ENCODE data around the gene MFGE8.
"Not testable (repeated sequence)": the region's sequence is repeated elsewhere in the genome, so short reads cannot be mapped to it uniquely, and the experiment has no call there.

MFGE8 gene, protein sequence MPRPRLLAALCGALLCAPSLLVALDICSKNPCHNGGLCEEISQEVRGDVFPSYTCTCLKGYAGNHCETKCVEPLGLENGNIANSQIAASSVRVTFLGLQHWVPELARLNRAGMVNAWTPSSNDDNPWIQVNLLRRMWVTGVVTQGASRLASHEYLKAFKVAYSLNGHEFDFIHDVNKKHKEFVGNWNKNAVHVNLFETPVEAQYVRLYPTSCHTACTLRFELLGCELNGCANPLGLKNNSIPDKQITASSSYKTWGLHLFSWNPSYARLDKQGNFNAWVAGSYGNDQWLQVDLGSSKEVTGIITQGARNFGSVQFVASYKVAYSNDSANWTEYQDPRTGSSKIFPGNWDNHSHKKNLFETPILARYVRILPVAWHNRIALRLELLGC

DNA sequence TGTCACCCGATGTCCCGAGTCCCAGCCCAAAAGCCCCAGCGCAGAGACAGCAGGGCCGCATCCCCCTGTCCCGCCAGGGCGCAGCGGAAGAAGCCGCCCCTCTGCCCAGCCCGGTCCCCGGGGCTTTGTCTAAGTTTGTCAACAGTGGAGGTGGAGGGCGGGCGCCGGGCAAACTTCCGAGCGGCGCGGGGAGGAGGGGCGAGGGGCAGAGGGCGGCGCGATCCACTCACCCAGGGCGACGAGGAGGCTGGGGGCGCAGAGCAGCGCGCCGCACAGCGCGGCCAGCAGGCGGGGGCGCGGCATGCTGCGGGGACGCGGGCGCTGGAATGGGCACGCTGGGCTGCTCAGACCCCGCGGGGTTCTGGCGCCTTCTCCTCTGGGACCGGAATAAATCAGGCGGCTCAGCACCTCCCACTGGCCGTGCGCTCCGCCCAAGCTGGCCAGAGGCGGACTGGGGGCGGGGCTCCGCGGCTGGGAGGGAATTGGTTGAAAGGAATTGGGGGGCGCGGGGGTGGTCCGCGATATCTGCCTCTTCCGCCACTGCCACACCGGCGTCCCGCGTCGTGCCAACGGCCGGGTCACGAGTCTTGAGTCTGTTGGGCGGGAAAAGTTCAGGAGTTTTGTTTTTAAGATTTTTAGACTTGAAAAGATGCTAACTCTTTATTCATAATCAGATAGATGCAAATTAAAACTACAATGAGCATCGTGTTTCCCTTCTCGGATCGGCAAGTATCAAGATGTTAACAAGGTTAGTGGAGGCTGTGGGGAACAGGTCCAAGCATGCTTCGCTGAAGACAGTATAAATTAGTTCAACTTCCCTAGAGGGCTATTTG is at the start of gene MFGE8:
TSS of gene MFGE8 (minus strand) at position 363 of the 833 bp plus-strand sequence. CDS start at position 303, 60 bp downstream.
- DNase-seq: peak in 2 of 3 experiments; percentile 76 to 77

DNA sequence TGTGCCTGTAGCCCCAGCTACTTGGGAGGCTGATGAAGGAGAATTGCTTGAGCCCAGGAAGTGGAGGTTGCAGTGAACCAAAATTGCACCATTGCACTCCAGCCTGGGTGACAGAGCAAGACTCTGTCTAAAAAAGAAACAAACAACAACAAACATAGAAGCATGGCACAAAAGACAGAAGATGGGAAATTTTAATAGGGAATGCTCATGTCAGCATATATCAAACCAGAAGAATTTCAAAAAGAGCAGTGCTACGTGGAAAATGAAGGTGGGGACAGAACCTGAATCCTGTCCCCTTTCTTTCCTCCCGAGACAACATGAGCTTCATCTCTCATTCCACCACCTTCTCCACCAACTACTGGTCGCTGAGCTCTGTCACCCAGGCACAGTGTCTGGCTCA is 46.3 kb upstream of the MFGE8 start:
- DNase-seq: no peak

DNA sequence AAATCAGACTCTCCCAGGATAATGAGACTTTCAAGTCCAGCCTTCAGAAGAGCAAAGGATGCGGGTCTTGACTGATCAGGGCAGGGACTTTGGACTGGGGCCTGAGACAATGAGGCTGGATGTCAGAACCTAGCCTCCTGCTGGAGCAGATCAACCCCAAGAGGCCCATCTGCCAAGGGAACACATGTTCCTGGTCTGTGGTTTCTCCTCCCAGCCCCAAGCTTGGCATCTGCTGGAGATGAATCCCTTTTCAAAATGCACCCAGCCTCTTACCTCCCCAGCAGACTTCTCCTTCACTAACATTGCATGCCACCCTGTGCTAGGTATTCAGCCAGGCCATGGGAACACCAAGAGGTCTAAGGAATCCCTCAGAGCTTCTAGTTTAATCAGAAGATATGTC is 43.7 kb upstream of the MFGE8 start:
- no peak for DNase-seq

DNA sequence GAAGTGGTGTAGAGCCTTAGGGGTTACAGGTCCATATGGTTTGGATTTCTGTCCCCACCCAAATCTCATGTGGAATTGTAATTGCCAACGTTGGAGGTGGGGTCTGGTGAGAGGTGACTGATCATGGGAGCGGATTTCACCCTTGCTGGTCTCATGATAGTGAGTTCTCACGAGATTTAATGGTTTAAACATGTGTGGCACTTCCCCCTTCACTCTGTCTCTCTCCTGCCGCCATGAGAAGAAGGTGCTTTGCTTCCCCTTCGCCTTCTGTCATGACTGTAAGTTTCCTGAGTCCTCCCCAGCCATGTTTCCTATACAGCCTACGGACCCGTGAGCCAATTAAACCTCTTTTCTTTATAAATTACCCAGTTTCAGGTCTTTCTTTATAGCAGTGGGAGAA is 43.1 kb upstream of the MFGE8 start:
- no peak for DNase-seq

DNA sequence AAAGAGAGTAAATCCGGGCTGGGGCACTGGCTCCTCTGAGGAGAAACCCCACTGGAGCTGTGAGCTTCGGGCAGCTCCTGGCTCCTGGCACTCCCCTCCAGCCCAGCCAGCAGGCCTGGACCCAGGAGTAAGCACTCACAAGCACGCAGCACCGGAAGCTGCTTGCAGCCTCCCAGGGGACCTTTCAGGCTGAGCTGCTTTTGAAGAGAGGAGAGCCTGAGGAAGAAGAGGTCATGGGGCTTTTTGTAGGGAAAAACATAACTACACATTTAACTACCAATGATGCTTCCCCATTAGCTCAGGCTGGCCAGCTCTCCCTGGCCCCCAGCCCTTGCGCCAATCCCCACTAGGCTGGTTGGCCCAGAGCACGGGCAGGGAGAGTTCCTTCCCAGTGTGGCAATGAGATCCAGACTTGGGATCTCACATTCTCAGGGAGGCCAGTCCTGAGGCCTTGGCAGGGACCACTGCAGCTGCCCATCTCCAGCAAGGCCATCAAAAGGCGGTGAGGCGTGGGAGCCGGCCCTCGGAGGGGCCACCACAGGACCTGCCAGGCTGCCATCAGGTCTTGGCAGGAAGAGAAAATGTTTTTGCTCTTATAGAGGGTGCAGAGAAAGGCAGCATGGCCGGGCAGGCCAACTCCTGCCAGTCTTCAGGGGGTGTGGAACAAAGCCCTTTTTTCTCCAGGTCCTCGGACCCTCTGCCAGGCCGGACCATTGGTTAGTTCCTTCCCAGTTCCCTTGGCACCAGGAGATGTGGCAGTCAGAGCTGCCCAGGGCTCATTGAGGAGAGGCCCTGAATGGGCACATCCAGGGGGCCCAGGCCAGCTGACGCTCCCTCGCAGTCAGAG is 41.5 kb upstream of the MFGE8 start:
- DNase-seq: peak; percentile 3 to 16 (median 4)

DNA sequence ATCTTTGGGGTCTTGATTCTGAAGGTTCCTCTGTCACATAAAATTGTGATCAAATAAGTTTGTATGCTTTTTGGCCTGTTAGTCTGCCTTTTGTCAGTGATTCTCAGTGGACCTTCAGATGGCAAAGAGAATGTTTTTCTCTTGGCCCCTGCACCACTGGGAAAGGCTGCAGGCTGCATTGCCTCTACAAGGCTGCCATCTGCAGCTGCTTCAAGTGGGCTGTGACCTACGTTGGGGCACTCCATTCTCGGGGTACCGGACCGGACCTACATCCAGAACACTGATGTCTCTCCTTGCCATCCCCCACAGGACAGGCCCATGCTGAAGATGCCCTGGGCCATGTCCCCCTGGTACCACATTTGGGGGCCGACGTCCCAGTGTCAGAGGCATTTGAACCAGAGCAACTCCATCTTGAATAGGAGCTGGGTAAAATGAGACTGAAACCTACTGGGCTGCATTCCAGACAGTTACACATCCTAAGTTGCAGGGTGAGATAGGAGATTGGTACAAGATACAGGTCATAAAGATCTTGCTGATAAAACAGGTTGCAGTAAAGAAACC is 37.5 kb upstream of the MFGE8 start:
- DNase-seq: no peak

DNA sequence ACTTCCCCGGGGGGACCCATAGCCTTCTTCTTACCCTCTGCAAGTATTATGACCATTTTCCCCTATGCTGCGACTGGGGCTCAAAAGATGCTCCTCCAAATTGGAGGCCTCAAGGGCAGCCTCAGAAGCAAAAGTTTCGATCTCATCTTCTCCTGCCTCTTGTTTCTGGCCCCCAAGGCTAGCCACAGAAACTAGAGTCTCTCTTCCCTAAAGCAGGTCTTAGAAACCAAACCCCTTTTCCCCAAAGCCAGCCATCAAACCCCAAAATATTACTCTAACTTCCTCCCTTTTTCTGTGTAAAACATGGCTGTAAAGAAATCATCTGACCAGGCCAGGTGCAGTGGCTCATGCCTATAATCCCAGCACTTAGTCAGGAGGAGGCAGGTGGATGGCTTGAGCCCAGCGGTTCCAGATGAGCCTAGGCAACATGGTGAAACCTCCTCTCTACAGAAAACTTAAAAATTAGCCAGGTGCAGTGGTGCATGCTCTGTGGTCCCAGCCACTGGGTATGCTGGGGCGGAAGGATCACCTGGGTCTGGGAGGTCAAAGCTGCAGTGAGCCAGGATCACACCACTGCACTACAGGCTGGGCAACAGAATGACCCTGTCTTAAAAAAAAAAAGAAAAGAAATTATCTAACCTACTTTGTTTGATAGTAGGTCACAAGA is 36.7 kb upstream of the MFGE8 start:
- DNase-seq: no peak

DNA sequence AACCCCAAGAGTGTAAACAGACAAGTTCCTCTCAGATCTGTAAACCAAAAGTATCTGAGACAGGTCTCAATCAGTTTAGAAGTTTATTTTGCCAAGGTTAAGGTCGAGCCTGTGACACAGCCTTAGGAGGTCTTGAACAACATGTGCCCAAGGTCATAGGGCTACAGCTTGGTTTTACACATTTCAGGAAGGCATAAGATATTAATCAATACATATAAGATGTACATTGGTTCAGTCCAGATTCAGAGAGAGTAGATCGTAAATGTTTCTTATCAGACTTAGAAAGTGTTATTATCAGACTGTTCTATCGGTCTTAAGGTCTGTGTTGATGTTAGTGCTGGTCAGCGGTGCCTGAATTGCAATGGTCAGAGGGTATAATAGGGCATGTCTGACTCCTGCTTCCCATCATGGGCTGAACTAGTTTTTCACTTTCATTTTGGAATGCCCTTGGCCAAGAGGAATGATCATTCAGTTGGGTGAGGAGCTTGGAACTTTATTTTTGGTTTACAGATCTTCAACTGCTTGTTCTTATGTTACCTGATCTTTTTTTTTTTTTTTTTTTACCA is 27.0 kb upstream of the MFGE8 start:
- no peak for DNase-seq

DNA sequence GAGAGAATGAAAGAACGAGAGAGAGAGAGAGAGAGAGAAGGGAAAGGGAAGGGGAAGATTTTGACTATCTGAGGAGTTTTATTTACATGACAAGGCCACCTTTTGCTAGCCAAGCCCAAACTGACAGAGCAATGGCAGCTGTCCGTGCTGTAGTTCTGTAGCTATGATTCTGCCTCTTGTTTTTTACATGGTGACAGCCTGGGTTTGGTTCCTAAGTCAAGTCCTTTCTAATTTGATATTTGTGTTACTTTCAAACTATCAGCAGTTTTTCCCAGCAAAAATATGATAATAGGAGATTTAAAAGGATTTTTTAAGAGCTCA is 26.3 kb upstream of the MFGE8 start:
- no peak for DNase-seq

DNA sequence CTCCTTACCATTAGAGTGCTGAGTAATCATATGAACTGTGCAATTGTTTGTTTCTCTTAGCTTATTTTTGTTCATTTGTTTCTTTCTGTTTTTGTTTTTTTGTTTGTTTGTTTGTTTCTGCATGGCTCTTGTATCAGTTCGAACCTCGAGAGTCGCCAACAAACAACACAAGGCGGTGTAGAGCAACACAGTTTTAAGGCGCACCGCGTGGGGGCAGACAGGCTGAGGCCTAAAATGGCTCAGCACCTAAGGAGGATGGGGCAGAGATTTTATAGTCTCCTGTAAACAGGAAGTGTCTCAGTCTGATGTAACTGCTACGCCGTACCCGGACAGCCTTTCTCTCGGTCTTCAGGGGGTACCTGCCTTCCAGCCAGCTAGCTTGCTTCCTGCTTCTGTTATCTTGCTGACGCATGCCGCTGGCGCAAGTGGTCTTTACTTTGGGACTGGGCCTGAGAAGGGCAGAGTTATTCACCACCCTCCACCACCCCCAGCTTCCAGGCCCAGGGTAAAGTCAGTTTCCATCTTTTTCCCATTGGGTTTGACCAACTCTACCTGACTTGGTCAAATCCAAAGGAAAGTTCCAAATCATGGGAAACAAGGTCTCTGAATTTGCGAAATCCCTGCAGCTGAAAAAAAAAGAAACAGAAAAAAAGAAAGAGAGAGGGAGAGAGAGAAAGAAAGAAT is 25.8 kb upstream of the MFGE8 start:
- DNase-seq: no peak

DNA sequence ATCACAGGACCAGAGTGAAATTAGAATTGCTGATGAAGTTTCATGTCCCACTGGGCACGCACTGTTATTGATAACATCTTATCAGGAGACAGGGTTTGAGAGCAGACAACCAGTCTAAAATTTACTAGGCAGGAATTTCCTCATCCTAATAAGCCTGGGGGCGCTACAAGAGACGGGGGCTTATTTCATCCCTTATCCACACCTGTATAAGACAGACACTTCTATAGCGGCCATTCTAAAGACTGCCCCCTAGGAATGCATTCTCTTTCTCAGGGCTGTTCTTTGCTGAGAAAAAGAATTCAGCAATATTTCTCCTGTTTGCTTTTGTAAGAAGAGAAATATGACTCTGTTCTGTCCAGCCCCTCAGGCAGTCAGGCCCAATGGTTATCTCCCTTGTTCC is 21.3 kb upstream of the MFGE8 start:
- DNase-seq: not testable (repeated sequence)

DNA sequence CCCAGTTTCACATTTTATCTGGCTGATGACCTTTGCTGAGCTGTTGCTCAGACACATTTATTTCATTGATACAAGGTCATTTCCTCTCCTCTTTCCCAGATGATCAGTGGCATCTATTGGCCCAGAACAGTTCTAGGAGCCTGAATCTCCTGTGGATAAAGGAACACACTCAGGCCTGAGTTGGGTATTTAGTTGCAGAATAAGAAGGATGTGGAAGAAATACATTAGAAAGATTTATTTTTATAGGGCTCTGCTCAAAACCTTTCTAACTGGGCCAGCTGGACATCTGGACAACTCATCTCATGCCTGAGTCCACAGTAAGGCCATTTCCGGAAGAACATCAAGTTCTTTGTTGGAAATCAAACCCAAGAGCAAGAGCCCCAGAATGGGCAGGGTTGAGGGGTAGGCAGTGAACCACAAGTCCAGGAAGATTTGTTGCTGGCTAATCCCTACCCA is 19.7 kb upstream of the MFGE8 start:
- no peak for DNase-seq

DNA sequence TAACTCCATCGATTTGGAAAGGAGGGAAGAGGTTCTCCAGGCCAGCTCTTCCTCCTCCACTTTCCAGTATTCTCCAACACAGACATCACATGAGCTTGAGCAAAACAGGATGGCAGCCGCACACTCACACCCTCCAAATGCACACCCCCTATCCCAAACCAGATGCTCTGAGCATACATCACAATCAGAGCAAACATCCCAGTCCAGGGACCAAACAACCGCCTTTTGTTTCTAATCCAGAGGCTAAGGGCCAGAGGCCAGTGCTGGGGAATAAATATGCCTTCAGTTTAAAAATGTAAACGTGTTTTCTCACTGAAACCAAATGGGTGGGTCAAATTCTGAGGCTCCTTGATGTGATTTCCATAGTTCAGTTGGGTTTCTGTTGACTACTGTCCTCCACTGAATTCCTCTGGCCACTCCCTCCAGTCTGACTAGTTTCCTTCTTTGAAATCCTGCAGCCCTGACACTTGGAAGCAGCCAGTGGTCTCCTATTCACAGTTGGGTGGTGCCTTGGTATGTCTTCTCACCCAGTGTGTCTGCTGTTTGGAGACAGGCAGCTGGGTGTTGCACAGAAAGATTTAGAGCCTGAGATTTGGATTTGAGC is 19.2 kb upstream of the MFGE8 start:
- no peak for DNase-seq

DNA sequence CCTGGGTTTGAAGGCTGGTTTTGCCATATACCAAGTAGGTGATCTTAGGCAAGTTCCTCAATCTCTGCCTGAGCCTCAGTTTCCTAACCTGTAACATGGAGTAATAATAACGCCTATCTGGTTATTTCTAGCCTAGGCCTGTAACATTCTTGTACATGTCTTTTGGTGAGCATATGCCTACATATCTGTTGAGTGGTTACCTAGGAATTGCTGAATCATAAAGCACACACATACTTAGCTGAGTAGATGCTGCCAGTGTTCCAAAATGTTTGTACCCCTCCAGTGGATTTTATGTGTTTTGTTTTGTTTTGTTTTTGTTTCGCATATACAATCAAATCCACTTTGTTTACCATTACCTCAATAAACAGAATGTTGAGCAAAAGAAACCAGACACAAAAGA is 17.4 kb upstream of the MFGE8 start:
- DNase-seq: no peak

DNA sequence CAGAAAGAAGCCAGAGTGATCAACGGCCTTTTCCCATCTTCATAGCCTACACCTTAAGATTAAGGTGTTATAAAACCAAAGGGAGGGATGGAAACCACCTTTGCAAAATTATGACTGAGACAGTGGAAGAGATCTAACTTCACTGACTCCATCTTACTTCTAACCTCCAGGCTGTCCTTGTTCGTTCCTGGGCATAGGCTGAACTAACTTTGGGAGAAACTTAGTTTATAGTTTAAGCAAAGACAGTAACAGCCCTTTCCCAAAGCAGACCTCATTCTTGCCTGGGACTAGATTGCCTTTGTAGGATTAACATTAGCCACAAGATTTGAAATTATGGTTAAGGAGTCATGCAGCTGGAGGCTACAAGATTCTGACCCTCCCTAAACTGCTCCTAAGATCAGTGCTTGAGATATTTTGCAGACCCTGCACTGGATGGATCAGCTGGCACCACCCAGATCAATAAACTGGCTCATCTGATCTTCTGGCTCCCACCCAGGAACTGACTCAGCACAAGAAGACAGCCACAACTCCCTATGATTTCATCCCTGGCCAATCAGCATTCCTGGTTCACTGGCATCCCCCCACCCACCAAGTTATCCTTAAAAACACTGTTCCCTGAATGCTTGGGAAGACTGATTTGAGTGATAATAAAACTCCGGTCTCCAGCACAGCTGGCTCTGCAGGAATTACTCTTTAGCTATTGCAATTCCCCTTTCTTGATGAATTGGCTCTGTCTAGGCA is 16.3 kb upstream of the MFGE8 start:
- DNase-seq: not testable (repeated sequence)

DNA sequence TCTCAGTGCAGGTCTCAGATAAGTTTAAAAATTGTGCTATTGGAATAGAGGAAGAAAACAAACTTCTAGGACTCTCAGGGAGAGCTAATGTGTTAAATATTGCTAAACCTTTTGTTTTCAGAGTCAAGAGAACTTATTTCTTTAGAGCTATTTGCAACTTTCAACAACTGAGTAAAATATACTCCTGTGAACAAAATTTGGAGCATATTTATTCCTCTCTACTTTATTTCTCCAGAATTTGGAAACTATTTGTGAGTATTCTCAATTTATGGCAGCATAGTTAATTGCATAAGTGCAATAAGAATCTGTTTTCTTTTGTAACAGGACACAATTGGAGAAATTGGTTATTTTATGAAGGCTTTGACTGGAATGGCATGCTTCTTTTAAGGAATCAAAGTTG is 15.0 kb upstream of the MFGE8 start:
- DNase-seq: not testable (repeated sequence)

DNA sequence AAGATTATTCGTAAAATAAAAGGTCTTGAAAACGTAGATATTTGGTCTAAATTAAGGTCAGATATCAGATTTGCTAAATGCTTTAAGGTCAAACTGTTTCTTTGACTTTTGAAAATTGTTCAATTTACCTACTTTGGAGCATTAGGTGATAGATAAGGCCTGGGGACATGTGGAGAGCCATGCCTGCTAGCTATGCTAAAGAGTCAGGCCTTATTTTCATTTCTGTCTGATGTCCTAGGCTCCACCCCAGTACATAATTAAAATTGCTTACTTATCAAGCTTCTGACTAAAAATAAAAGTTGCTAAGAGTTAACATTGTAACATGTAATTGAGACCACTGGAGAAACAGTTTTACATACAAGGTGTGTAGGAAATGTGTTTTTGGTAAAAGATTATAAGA is 12.5 kb upstream of the MFGE8 start:
- not testable (repeated sequence) for DNase-seq

DNA sequence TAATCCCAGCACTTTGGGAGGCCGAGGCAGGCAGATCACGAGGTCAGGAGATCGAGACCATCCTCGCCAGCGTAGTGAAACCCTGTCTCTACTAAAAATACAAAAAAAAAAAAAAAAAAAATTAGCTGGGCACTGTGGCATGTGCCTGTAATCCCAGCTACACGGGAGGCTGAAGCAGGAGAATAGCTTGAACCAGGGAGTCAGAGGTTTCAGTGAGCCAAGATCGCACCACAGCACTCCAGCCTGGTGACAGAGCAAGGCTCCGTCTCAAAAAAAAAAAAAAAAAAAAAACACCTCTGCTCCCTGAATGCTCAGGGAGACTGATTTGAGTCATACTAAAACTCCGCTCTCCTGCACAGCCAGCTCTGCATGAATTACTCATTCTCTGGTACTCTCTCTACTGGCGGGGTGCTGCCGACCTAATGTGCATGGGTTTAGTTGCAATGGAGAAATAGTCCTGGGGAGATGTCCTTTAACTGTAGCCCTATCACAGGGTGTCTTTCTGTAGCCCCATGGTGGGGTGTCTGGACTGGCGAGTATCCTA is 7.8 kb upstream of the MFGE8 start:
- not testable (repeated sequence) for DNase-seq

DNA sequence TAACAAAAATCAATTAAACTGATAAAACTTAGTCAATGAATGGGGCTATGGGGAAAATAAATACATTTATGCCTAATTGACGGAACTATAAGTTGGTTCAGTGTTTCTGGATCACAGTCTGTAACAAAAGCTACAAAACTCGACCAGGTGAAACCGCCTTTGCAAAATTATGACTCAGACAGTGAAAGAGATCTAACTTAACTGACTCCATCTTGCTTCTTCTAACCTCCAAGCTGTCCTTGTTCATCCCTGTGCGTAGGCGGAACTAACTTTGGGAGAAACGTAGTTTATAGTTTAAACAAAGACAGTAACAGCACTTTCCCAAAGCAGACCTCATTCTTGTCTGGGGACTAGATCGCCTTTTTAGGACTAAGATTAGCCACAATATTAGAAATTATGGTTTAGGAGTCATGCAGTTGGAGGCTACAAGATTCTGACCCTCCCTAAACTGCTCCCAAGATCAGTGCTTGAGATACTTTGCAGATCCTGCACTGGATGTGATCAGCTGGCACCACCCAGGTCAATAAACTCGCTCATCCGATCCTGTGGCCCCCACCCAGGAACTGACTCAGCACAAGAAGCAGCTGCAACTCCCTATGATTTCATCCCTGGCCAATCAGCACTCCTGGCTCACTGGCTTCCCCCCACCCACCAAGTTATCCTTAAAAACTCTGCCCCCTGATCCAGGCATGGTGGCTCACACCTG is 7.2 kb upstream of the MFGE8 start:
- DNase-seq: no peak

Data from NCI-H1417 (cell line).